ENCODE results near the gene CHRNB2.
A peak's percentile ranks its signal among the peaks of the same experiment; 100 is the strongest.

Gene CHRNB2

GRCh38 chr1:154623358-154623757, 55.8 kb downstream of the CHRNB2 start:
- peak overlapping the region; percentile 1 for H3K27ac Mint-ChIP-seq
- peaks cover 40% of the 10 kb centered on the region for H3K36me3 Mint-ChIP-seq (ENCODE audit: low read depth)
- no peaks in the 10 kb centered on the region for H3K27me3 Mint-ChIP-seq
- peaks cover 69% of the 10 kb centered on the region for H3K4me1 Mint-ChIP-seq
- H3K9me3 Mint-ChIP-seq = no peaks in the 10 kb centered on the region
- ATAC-seq = no peak
- DNase-seq = no peak
- H3K4me3 Mint-ChIP-seq = no peak overlapping the region

GRCh38 chr1:154624746-154625643, 57.4 kb downstream of the CHRNB2 start:
- Mint-ChIP-seq H3K9me3 (peaks cover 11% of the 10 kb centered on the region), H3K4me3 (peak overlapping the region; percentile 53), H3K36me3 (ENCODE audit: low read depth) (peaks cover 39% of the 10 kb centered on the region), H3K4me1 (peaks cover 67% of the 10 kb centered on the region), H3K27ac (peak overlapping the region; percentile 65), H3K27me3 (no peaks in the 10 kb centered on the region)
- ATAC-seq = no peak
- DNase-seq = no peak

DNA sequence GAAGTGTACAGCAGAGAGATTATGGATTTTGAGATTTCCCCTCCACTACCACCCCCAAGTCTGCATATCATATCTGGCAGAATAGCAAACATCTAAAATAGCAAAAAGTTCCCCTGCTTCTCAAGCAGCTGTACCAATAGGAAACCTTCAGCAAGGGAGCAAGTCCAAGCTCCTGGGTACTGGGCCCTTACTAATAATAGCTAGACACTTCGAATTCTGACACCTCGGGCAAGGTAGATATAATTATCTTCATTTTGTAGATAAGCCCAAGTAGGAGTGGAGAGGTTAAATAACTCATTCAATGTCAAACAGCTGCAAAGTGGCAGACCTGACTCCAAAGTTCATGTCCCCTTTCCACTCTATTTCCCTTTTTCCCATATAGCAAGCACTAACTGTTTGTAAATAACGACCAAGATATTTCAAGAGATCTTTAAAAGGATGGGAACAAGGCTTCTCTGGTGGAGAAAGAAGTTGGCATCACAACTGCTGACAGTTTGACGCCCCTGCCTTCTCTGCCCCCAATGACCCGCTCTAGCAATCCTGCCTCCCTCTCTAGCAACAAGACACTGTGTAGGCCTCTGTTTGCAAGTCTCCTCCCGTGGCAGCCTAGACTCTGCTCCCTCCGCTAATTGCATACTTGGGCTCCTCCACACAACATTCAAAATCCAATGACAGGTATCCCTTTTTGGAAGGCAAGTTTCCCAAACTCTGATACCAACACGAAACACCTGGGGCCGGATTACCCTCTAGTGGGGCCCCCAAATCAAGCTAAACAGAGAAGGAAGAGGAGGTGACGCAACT, 59.1 kb downstream of the CHRNB2 start:
- peak overlapping the region; percentile 95 for H3K4me3 Mint-ChIP-seq
- ATAC-seq (peak; percentile 15), DNase-seq (no peak)
- H3K9me3 Mint-ChIP-seq = peaks cover 14% of the 10 kb centered on the region
- peaks cover 4% of the 10 kb centered on the region for H3K27me3 Mint-ChIP-seq
- H3K36me3 Mint-ChIP-seq (ENCODE audit: low read depth) = peaks cover 33% of the 10 kb centered on the region
- H3K4me1 Mint-ChIP-seq = peaks cover 59% of the 10 kb centered on the region
- peak overlapping the region; percentile 99 for H3K27ac Mint-ChIP-seq

DNA sequence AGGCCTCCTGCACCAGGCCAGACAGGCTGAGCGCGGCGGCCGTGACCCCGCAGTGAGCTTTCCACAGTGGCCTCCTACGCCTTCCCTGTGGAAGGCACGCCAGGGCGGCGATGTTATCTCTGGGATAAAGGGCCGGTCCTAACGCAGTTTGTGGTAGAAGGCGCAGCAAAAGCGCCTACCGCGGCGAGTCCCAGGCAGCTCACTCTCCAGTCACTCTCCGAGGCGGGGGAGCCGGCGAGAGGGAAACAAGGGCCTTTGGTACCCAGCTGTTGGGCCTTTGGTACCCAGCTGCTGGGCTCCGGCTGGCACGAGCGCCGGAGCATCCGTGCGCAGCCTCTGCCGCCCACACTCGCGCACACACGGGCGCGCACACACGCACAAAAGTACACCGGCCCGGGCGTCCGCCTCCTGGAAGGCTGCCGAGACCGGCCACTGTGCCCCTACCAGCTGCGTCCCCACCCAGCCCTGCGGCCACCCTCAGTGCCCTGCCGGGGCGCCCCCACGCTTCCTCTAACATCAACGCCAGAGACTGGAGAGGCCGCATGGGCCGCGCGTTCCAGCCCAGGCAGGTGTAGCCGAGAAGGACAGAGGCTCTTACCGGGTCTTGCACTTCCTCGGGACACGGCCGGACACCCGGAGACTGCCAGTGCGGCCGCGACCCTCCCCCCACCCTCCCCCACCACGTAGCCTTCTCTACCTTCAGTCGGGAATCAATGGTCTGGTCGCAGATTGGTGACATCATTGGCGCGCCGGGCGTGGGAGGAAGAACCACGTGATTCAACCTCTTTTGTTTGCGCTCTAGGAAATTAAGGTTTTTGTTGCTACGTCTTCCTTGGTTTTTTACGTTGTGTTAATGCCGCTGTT, 59.9 kb downstream of the CHRNB2 start:
- peak overlapping the region; percentile 95 for H3K4me3 Mint-ChIP-seq
- DNase-seq (peak; percentile 93), ATAC-seq (peak; percentile 76)
- H3K9me3 Mint-ChIP-seq = peaks cover 14% of the 10 kb centered on the region
- peak overlapping the region; percentile 99 for H3K27ac Mint-ChIP-seq
- H3K27me3 Mint-ChIP-seq = peaks cover 4% of the 10 kb centered on the region
- H3K36me3 Mint-ChIP-seq (ENCODE audit: low read depth) = peaks cover 31% of the 10 kb centered on the region
- H3K4me1 Mint-ChIP-seq = peaks cover 51% of the 10 kb centered on the region

DNA sequence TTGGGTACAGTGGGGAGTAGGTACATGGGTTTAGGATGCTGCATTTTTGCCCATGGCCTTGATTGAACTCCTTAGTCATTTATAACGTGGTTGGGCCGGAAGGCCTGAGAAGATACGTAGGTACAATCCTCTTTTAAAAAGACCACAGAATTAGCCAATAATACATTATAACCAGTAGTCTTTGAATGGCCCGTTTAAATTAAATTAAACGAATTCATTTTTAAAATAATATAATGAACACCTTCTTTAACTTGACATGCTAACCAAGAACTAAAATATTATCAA, 60.5 kb downstream of the CHRNB2 start:
- no peak for DNase-seq
- Mint-ChIP-seq H3K36me3 (ENCODE audit: low read depth) (peaks cover 25% of the 10 kb centered on the region), H3K27ac (peak overlapping the region; percentile 99), H3K4me3 (peak overlapping the region; percentile 95), H3K9me3 (peaks cover 14% of the 10 kb centered on the region), H3K27me3 (peaks cover 4% of the 10 kb centered on the region), H3K4me1 (peaks cover 45% of the 10 kb centered on the region)
- peak; percentile 9 for ATAC-seq

GRCh38 chr1:154629061-154629674, 61.6 kb downstream of the CHRNB2 start:
- ATAC-seq (no peak), DNase-seq (no peak)
- H3K27ac Mint-ChIP-seq = peak overlapping the region; percentile 99
- H3K4me1 Mint-ChIP-seq = peaks cover 37% of the 10 kb centered on the region
- peaks cover 14% of the 10 kb centered on the region for H3K9me3 Mint-ChIP-seq
- peaks cover 4% of the 10 kb centered on the region for H3K27me3 Mint-ChIP-seq
- H3K36me3 Mint-ChIP-seq (ENCODE audit: low read depth) = peaks cover 22% of the 10 kb centered on the region
- H3K4me3 Mint-ChIP-seq = peak overlapping the region; percentile 95

Measured in activated naive CD8-positive, alpha-beta T cell treated with anti-CD3 and anti-CD28 coated beads, Interleukin-2, amount 50 U/mL, for 24 hours (primary cell).